H1 (cell line): ENCODE results near the gene VIT. TPM values are rescaled to one million over a fixed set of nuclear protein-coding genes. Genes with fewer than 3 reads are reported as not detected.

Experiments used
- CTCF ChIA-PET: fragments of 300-600 bp; sonication (Branson Sonifier 250); formaldehyde crosslinking; loops from one replicate; lab custom pipeline; 2021; ENCODE audit not compliant: partially characterized antibody; lab: Charles Lee
- POLR2A ChIA-PET: fragments of 300-600 bp; sonication (Branson Sonifier 250); formaldehyde crosslinking; loops from one replicate; lab custom pipeline; 2021; ENCODE audit warnings: inconsistent platforms; ENCODE audit not compliant: partially characterized antibody; lab: Charles Lee
- DNase-seq, 2 experiments: peaks; one replicate each; pipeline versions ENCODE4 v3.0.0 to v3.0.0-alpha.2; 2010 to 2022; ENCODE audit warnings: low spot score in 2 of 2, low read depth in 1 of 2, mixed read lengths in 1 of 2
- FAIRE-seq: peaks from 2 replicates; lab custom pipeline; 2011; peaks lifted over from hg19 to GRCh38; lab: Jason Lieb, UNC
- H2AFZ ChIP-seq: 2 replicates; pipeline ENCODE4 v1.8.1; 2012; ENCODE audit warnings: low read length, inconsistent platforms
- H2AK5ac ChIP-seq: 2 replicates; pipeline ENCODE4 v1.6.1; 2013; ENCODE audit warnings: low read depth, low read length
- H2BK120ac ChIP-seq: replicated peaks from 2 replicates; pipeline ENCODE3; 2013; ENCODE audit warnings: low read depth, low read length, inconsistent platforms
- H2BK12ac ChIP-seq: 2 replicates; pipeline ENCODE4 v1.6.1; 2013; ENCODE audit warnings: low read depth, low read length
- H2BK15ac ChIP-seq: 2 replicates; pipeline ENCODE4 v1.6.1; 2013; ENCODE audit warnings: low read length
- H2BK20ac ChIP-seq: 2 replicates; pipeline ENCODE4 v1.6.1; 2013; ENCODE audit warnings: low read length
- H2BK5ac ChIP-seq: 2 replicates; pipeline ENCODE4 v1.6.1; 2013; ENCODE audit warnings: low read depth, low read length
- H3K14ac ChIP-seq: 2 replicates; pipeline ENCODE4 v1.6.1; 2013; ENCODE audit warnings: inconsistent platforms; ENCODE audit not compliant: insufficient read length
- H3K18ac ChIP-seq: 2 replicates; pipeline ENCODE4 v1.6.1; 2013; ENCODE audit warnings: low read length; ENCODE audit errors: extremely low read depth
- H3K23ac ChIP-seq: 2 replicates; pipeline ENCODE4 v1.6.1; 2013; ENCODE audit warnings: inconsistent platforms; ENCODE audit not compliant: insufficient read length
- H3K23me2 ChIP-seq: 2 replicates; pipeline ENCODE4 v1.6.1; 2013; ENCODE audit warnings: low read depth, low read length
- H3K27ac ChIP-seq: 2 replicates; pipeline ENCODE4 v1.6.1; 2011; ENCODE audit warnings: low read depth, low read length, inconsistent platforms
- H3K27me3 ChIP-seq, 4 experiments: replicated peaks in 1 of 4; 1 replicate in 1 of 4; 2 replicates in 3 of 4; pipeline versions ENCODE4 v1.6.1 to v1.8.1; 2011 to 2013; ENCODE audit warnings: low read length in 3 of 4, mild to moderate bottlenecking in 3 of 4, inconsistent platforms in 2 of 4, mixed read lengths in 2 of 4, moderate library complexity in 1 of 4; ENCODE audit not compliant: control insufficient read depth in 3 of 4, insufficient read depth in 3 of 4; ENCODE audit errors: extremely low read depth in 1 of 4
- H3K36me3 ChIP-seq, 4 experiments: 2 replicates each; pipeline versions ENCODE4 v1.6.1 to v1.8.1; 2011 to 2013; ENCODE audit warnings: mild to moderate bottlenecking in 4 of 4, low read length in 3 of 4, moderate library complexity in 2 of 4, control low read depth in 1 of 4, inconsistent platforms in 1 of 4; ENCODE audit not compliant: insufficient read depth in 4 of 4, control insufficient read depth in 2 of 4
- H3K4ac ChIP-seq: replicated peaks from 2 replicates; pipeline ENCODE3; 2013; ENCODE audit warnings: low read length, low read depth, mixed read lengths, inconsistent platforms; ENCODE audit not compliant: insufficient read length
- H3K4me1 ChIP-seq, 4 experiments: replicated peaks in 1 of 4; 1 replicate in 1 of 4; 2 replicates in 3 of 4; pipeline versions ENCODE4 v1.6.1 to v1.8.1; 2011 to 2013; ENCODE audit warnings: low read length in 3 of 4, inconsistent platforms in 2 of 4, mixed read lengths in 1 of 4; ENCODE audit not compliant: insufficient read depth in 4 of 4, control insufficient read depth in 3 of 4
- H3K4me2 ChIP-seq, 2 experiments: 2 replicates each; pipeline versions ENCODE4 v1.6.1 to v1.8.1; 2011 to 2013; ENCODE audit warnings: low read depth in 2 of 2, low read length in 2 of 2, control low read depth in 1 of 2, inconsistent platforms in 1 of 2, mild to moderate bottlenecking in 1 of 2; ENCODE audit not compliant: insufficient read depth in 1 of 2
- H3K4me3 ChIP-seq, 4 experiments: fragments of 200-600, 300-600 bp in 1 of 4; sonication (generic), shearing (Covaris generic), sonication (Bioruptor Twin) in 1 of 4; 2 replicates each; pipeline versions ENCODE4 v1.5.1 to v1.8.1; 2011 to 2016; ENCODE audit warnings: low read length in 4 of 4, low read depth in 3 of 4, control low read depth in 2 of 4, inconsistent platforms in 2 of 4, mild to moderate bottlenecking in 2 of 4, mixed read lengths in 1 of 4, moderate library complexity in 1 of 4; ENCODE audit not compliant: insufficient read depth in 2 of 4; ENCODE audit errors: extremely low read depth in 1 of 4
- H3K56ac ChIP-seq: replicated peaks from 2 replicates; pipeline ENCODE3; 2013; ENCODE audit warnings: low read depth, mild to moderate bottlenecking, mixed read lengths, low read length, inconsistent platforms; ENCODE audit not compliant: insufficient read length
- H3K79me1 ChIP-seq: 2 replicates; pipeline ENCODE4 v1.6.1; 2013; ENCODE audit warnings: low read depth, low read length, control low read depth
- H3K79me2 ChIP-seq, 2 experiments: 2 replicates each; pipeline versions ENCODE4 v1.6.1 to v1.8.1; 2012 to 2013; ENCODE audit warnings: low read length in 2 of 2, mild to moderate bottlenecking in 2 of 2, inconsistent platforms in 1 of 2; ENCODE audit not compliant: insufficient read depth in 2 of 2, control insufficient read depth in 1 of 2
- H3K9ac ChIP-seq, 4 experiments: replicated peaks in 1 of 4; 1 replicate in 1 of 4; 2 replicates in 3 of 4; pipeline versions ENCODE4 v1.6.1 to v1.8.1; 2011 to 2013; ENCODE audit warnings: low read depth in 3 of 4, low read length in 3 of 4, control low read depth in 2 of 4, mild to moderate bottlenecking in 2 of 4, moderate library complexity in 2 of 4, inconsistent platforms in 1 of 4; ENCODE audit errors: extremely low read depth in 1 of 4
- H3K9me3 ChIP-seq, 2 experiments: 2 replicates each; pipeline versions ENCODE4 v1.6.1 to v1.8.1; 2012 to 2013; ENCODE audit warnings: mild to moderate bottlenecking in 2 of 2, moderate library complexity in 2 of 2, control low read depth in 1 of 2, inconsistent platforms in 1 of 2, low read depth in 1 of 2, low read length in 1 of 2, mixed read lengths in 1 of 2; ENCODE audit not compliant: insufficient read depth in 2 of 2
- H4K20me1 ChIP-seq, 2 experiments: replicated peaks in 1 of 2; 2 replicates each; pipeline versions ENCODE3 to v1.8.1; 2011 to 2013; ENCODE audit warnings: inconsistent platforms in 2 of 2, low read length in 2 of 2, mild to moderate bottlenecking in 1 of 2; ENCODE audit not compliant: insufficient read depth in 2 of 2, control insufficient read depth in 1 of 2
- H4K5ac ChIP-seq: 2 replicates; pipeline ENCODE4 v1.6.1; 2013; ENCODE audit warnings: low read length, low read depth, mixed read lengths, inconsistent platforms; ENCODE audit not compliant: insufficient read length
- H4K8ac ChIP-seq: 2 replicates; pipeline ENCODE4 v1.8.0; 2013; ENCODE audit warnings: mild to moderate bottlenecking, moderate library complexity, low read length, inconsistent platforms; ENCODE audit not compliant: insufficient read depth; ENCODE audit errors: extremely low read depth
- H4K91ac ChIP-seq: replicated peaks from 2 replicates; pipeline ENCODE3; 2013; ENCODE audit warnings: low read length, mixed read lengths, inconsistent platforms; ENCODE audit not compliant: insufficient read length
- ASH2L ChIP-seq: fragments of 200-600, 300-600 bp; sonication (generic); IDR thresholded peaks from one replicate; pipeline ENCODE4 v1.7.1; 2017; ENCODE audit warnings: low read length
- RFX5 ChIP-seq: IDR thresholded peaks from 2 replicates; pipeline ENCODE4 v1.6.1; 2011; ENCODE audit warnings: low read depth, low read length, improper control_type of control experiment, borderline replicate concordance
- RXRA ChIP-seq: IDR thresholded peaks from 2 replicates; pipeline ENCODE4 v1.6.1; 2011; ENCODE audit warnings: low read depth, mild to moderate bottlenecking, low read length, moderate library complexity; ENCODE audit not compliant: insufficient read depth
- SRF ChIP-seq: IDR thresholded peaks from 2 replicates; pipeline ENCODE4 v1.6.1; 2011; ENCODE audit warnings: mild to moderate bottlenecking, low read depth, low read length, moderate library complexity
- WGBS, 2 experiments: shearing (Covaris generic) in 1 of 2; methylation state at CpG; one replicate each; pipeline versions ENCODE4 v1.1.6 to v1.1.7; 2013 to 2015; ENCODE audit warnings: low lambda C conversion rate in 2 of 2, mixed read lengths in 2 of 2, inconsistent platforms in 1 of 2, low coverage in 1 of 2, missing lambda C conversion rate in 1 of 2; ENCODE audit not compliant: insufficient replicate concordance in 2 of 2, insufficient coverage in 1 of 2, insufficient read length in 1 of 2; ENCODE audit errors: extremely low coverage in 1 of 2, missing lambda C conversion rate in 1 of 2; 5-methylcytosine and 5-hydroxymethylcytosine counted together
- polyA plus RNA-seq, 7 experiments: library from polyadenylated mRNA; depleted of rRNA in 3 of 7; stranded (reverse) in 5 of 7; unstranded in 2 of 7; fragments of >200 nt in 5 of 7; fragments of 200-250 nt in 2 of 7; gene quantifications; 1 replicate in 5 of 7; 2 replicates in 1 of 7; 4 replicates in 1 of 7; pipeline versions ENCODE4 v1.2.1 to v1.2.3, GENCODE V29; 2011 to 2013; ENCODE audit warnings: missing spikeins in 2 of 7, mixed read lengths in 2 of 7
- total RNA-seq: library from RNA; stranded (reverse); fragmentation: NEBNext Ultra II Directional; extraction: Animal tissue kit (Norgen Biotek cat#: 25700); gene quantifications from 2 replicates; pipeline ENCODE4 v1.2.1, GENCODE V29; 2021

VIT gene
- total and polyA plus RNA-seq, 2 of the 8 experiments (the other 6 are each of a cell fraction or from before 2014, with no cell fraction given): 0.03 TPM; not detected in 1

- no peak overlapping the region for H3K14ac ChIP-seq
- no peaks in the 10 kb centered on the region for H4K20me1 ChIP-seq
- no peak overlapping the region for H3K23ac ChIP-seq
- no peak overlapping the region for H3K4me2 ChIP-seq
- no peak overlapping the region for H3K4me3 ChIP-seq
- no peak overlapping the region for H3K18ac ChIP-seq
- no peak overlapping the region for H4K5ac ChIP-seq
- H2BK15ac ChIP-seq: no peak overlapping the region
- no peak overlapping the region for H2BK12ac ChIP-seq
- H3K79me2 ChIP-seq: no peaks in the 10 kb centered on the region
- H3K9me3 ChIP-seq: no peaks in the 10 kb centered on the region
- POLR2A ChIA-PET: no interaction called here
- no peak overlapping the region for H3K27ac ChIP-seq
- no peaks in the 10 kb centered on the region for H3K36me3 ChIP-seq
- no peaks in the 10 kb centered on the region for H3K79me1 ChIP-seq
- no peak for FAIRE-seq
- no peaks in the 10 kb centered on the region; a peak in 1 of 7 replicates for H3K4me1 ChIP-seq
- no peak overlapping the region for H2BK5ac ChIP-seq
- 92% methylated on average over 3 of the region's 3 CpGs; no CpG with 5 or more reads in 1 of the 2 experiments for WGBS, 2 experiments
- no peak overlapping the region; the same call in 1 of the 2 replicates for H2AK5ac ChIP-seq
- CTCF ChIA-PET: interaction anchor here (0.6 to 7.1 kb wide), 8 partner anchors 30 to 318 kb away, joined by 3 to 84 read pairs (median 5); partner anchors contain the start of gene VIT
- H3K56ac ChIP-seq: no peak overlapping the region
- TF ChIP-seq SRF (no peak), ASH2L (no peak), RFX5 (no peak), RXRA (no peak)
- H3K4ac ChIP-seq: no peak overlapping the region
- H2BK20ac ChIP-seq: no peak overlapping the region
- no peaks in the 10 kb centered on the region; a peak in 1 of 7 replicates for H3K27me3 ChIP-seq
- DNase-seq: no peak
- no peak overlapping the region for H4K91ac ChIP-seq
- no peak overlapping the region for H2BK120ac ChIP-seq
- H4K8ac ChIP-seq: no peak overlapping the region
- no peak overlapping the region for H3K9ac ChIP-seq
- H2AFZ ChIP-seq: no peak overlapping the region
- no peaks in the 10 kb centered on the region for H3K23me2 ChIP-seq
These were observed 75.2 kb downstream of the VIT start for GRCh38 chr2:36771671-36772070.
